IPS-15b (cell line): ENCODE results near the gene SH3RF3.
"Not testable (repeated sequence)": the region's sequence is repeated elsewhere in the genome, so short reads cannot be mapped to it uniquely, and the experiment has no call there.

Experiments used
- H3K27me3 ChIP-seq: one replicate; pipeline ENCODE4 v1.6.1; 2013; ENCODE audit warnings: low read length; ENCODE audit not compliant: control insufficient read depth, insufficient read depth
- H3K36me3 ChIP-seq: one replicate; pipeline ENCODE4 v1.6.1; 2013; ENCODE audit warnings: low read length; ENCODE audit not compliant: control insufficient read depth, insufficient read depth
- H3K4me1 ChIP-seq: one replicate; pipeline ENCODE4 v1.6.1; 2013; ENCODE audit warnings: mild to moderate bottlenecking, low read length; ENCODE audit not compliant: control insufficient read depth, insufficient read depth
- H3K4me3 ChIP-seq: one replicate; pipeline ENCODE4 v1.5.1; 2013; ENCODE audit warnings: low read depth, low read length
- H3K9ac ChIP-seq: one replicate; pipeline ENCODE4 v1.6.1; 2013; ENCODE audit warnings: low read depth, mild to moderate bottlenecking, low read length
- H3K9me3 ChIP-seq: one replicate; pipeline ENCODE4 v1.6.1; 2013; ENCODE audit warnings: mild to moderate bottlenecking, low read length; ENCODE audit not compliant: control insufficient read depth, insufficient read depth

SH3RF3 gene

DNA sequence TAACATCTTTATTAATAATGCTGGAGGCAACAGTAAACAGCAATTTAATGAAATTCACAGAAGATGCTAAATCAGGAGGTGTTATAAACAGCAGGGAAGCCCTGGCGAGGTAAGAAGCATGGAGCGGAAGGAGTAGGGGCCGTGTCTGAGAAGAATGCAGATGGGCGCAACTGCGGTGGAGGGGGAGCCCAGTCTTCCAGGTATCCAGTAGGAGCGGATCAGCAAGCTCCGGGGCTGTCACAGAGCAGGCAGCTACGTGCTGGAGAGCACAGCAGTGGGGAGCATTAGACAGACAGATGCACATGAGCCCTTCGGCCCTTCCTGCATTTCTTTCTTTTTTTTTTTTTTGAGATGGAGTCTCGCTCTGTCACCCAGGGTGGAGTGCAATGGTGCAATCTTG lies 82.3 kb downstream of the SH3RF3 start:
- H3K4me3 ChIP-seq = no peak overlapping the region
- no peaks in the 10 kb centered on the region for H3K9me3 ChIP-seq
- no peak overlapping the region for H3K9ac ChIP-seq
- H3K36me3 ChIP-seq = no peaks in the 10 kb centered on the region
- H3K4me1 ChIP-seq = no peaks in the 10 kb centered on the region
- H3K27me3 ChIP-seq = no peaks in the 10 kb centered on the region

- H3K4me1 ChIP-seq = no peaks in the 10 kb centered on the region
Observed at GRCh38 chr2:109212836-109213563, 84.0 kb downstream of the SH3RF3 start.

GRCh38 chr2:109213646-109214433 lies 84.8 kb downstream of the SH3RF3 start:
- Histone ChIP-seq H3K9me3 (no peaks in the 10 kb centered on the region), H3K9ac (no peak overlapping the region), H3K4me1 (no peaks in the 10 kb centered on the region), H3K4me3 (no peak overlapping the region), H3K36me3 (no peaks in the 10 kb centered on the region), H3K27me3 (no peaks in the 10 kb centered on the region)

More at GRCh38 chr2:109212836-109213563, 84.0 kb downstream of the SH3RF3 start:
- H3K9ac ChIP-seq = no peak overlapping the region
- H3K9me3 ChIP-seq = no peaks in the 10 kb centered on the region
- no peaks in the 10 kb centered on the region for H3K36me3 ChIP-seq
- H3K27me3 ChIP-seq = no peaks in the 10 kb centered on the region
- H3K4me3 ChIP-seq = no peak overlapping the region

- Histone ChIP-seq H3K4me1 (no peaks in the 10 kb centered on the region), H3K36me3 (no peaks in the 10 kb centered on the region), H3K27me3 (no peaks in the 10 kb centered on the region), H3K9me3 (no peaks in the 10 kb centered on the region), H3K4me3 (no peak overlapping the region), H3K9ac (no peak overlapping the region)
Observed at GRCh38 chr2:109214651-109215371, 85.8 kb downstream of the SH3RF3 start.

- Histone ChIP-seq H3K27me3 (no peaks in the 10 kb centered on the region), H3K4me3 (no peak overlapping the region), H3K4me1 (no peaks in the 10 kb centered on the region), H3K9ac (no peak overlapping the region), H3K9me3 (no peaks in the 10 kb centered on the region), H3K36me3 (no peaks in the 10 kb centered on the region)
Observed at GRCh38 chr2:109215866-109216265, 86.9 kb downstream of the SH3RF3 start.

- Histone ChIP-seq H3K27me3 (no peaks in the 10 kb centered on the region), H3K36me3 (no peaks in the 10 kb centered on the region), H3K9me3 (no peaks in the 10 kb centered on the region), H3K9ac (no peak overlapping the region), H3K4me3 (no peak overlapping the region), H3K4me1 (no peaks in the 10 kb centered on the region)
Observed at GRCh38 chr2:109216332-109216731, 87.3 kb downstream of the SH3RF3 start.

- Histone ChIP-seq H3K36me3 (no peaks in the 10 kb centered on the region), H3K9ac (no peak overlapping the region), H3K27me3 (no peaks in the 10 kb centered on the region), H3K4me3 (no peak overlapping the region), H3K4me1 (no peaks in the 10 kb centered on the region), H3K9me3 (no peaks in the 10 kb centered on the region)
Observed at GRCh38 chr2:109217362-109218086, 88.5 kb downstream of the SH3RF3 start.

GRCh38 chr2:109218087-109218791 lies 89.2 kb downstream of the SH3RF3 start:
- no peaks in the 10 kb centered on the region for H3K27me3 ChIP-seq
- H3K4me3 ChIP-seq = no peak overlapping the region
- H3K9me3 ChIP-seq = no peaks in the 10 kb centered on the region
- H3K4me1 ChIP-seq = no peaks in the 10 kb centered on the region
- no peaks in the 10 kb centered on the region for H3K36me3 ChIP-seq
- no peak overlapping the region for H3K9ac ChIP-seq

GRCh38 chr2:109218792-109219126 lies 89.8 kb downstream of the SH3RF3 start:
- Histone ChIP-seq H3K36me3 (no peaks in the 10 kb centered on the region), H3K9ac (no peak overlapping the region), H3K4me3 (no peak overlapping the region), H3K27me3 (no peaks in the 10 kb centered on the region), H3K9me3 (no peaks in the 10 kb centered on the region), H3K4me1 (no peaks in the 10 kb centered on the region)

DNA sequence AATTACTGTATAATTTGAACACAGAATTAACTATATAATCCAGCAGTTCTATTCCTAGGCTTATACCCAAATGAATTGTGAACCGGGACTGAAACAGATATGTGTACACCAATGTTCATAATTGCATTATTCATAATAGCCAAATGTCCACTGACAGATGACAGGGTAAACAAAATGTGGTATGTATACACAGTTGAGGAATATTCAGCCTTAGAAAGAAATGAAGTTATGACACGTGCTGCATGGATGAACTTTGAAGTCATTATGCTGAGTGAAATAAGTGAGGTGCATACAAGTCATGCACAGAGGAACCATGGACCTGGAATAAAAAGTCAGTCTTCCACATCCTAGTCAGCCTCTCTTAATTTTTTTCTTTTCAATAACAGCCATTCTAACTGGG lies 91.9 kb downstream of the SH3RF3 start:
- no peaks in the 10 kb centered on the region for H3K4me1 ChIP-seq
- H3K9ac ChIP-seq = no peak overlapping the region
- H3K27me3 ChIP-seq = no peaks in the 10 kb centered on the region
- no peak overlapping the region for H3K4me3 ChIP-seq
- H3K36me3 ChIP-seq = no peaks in the 10 kb centered on the region
- H3K9me3 ChIP-seq = no peaks in the 10 kb centered on the region

- H3K36me3 ChIP-seq, H3K27me3 ChIP-seq, H3K9ac ChIP-seq, H3K4me1 ChIP-seq, H3K9me3 ChIP-seq, H3K4me3 ChIP-seq: not testable (repeated sequence)
Observed at GRCh38 chr2:109221316-109221715, 92.3 kb downstream of the SH3RF3 start.
